Activated T-cell treated with anti-CD3 and anti-CD28 coated beads, Interleukin-2, amount 50 U/mL, for 72 hours (primary cell): Measurements from ENCODE around the gene PRRG4. TPM values are rescaled to one million over a fixed set of nuclear protein-coding genes. Genes with fewer than 3 reads are reported as not detected.
"Not testable (repeated sequence)": the region's sequence is repeated elsewhere in the genome, so short reads cannot be mapped to it uniquely, and the experiment has no call there.

Experiments used
- ATAC-seq, 2 donors: fragments of 150-1000 bp; cut with Tn5 transposase; replicated peaks in 1 of 2; 2 replicates each; pipeline ENCODE4 v1.10.0; 2021; ENCODE audit warnings: moderate library complexity in 2 of 2, mild to moderate bottlenecking in 1 of 2
- DNase-seq, 2 donors: peaks; one replicate each; pipeline ENCODE4 v3.0.0; 2021 to 2022; ENCODE audit warnings: mixed read lengths in 1 of 2
- H3K27ac Mint-ChIP-seq: one replicate; pipeline ENCODE4 v1.8.0; 2022; ENCODE audit warnings: mild to moderate bottlenecking, moderate library complexity, mixed read lengths
- H3K27me3 Mint-ChIP-seq: one replicate; pipeline ENCODE4 v1.8.0; 2022; ENCODE audit warnings: low read depth, mixed read lengths
- H3K36me3 Mint-ChIP-seq, 2 donors: one replicate each; pipeline ENCODE4 v1.8.0; 2022; ENCODE audit warnings: mixed read lengths in 2 of 2, mild to moderate bottlenecking in 1 of 2; ENCODE audit not compliant: insufficient read depth in 2 of 2
- H3K4me1 Mint-ChIP-seq: one replicate; pipeline ENCODE4 v1.8.0; 2022; ENCODE audit warnings: low read depth, mixed read lengths
- H3K4me3 Mint-ChIP-seq, 2 donors: one replicate each; pipeline ENCODE4 v1.8.0; 2022; ENCODE audit warnings: mild to moderate bottlenecking in 2 of 2, mixed read lengths in 2 of 2, moderate library complexity in 2 of 2
- H3K9me3 Mint-ChIP-seq, 2 donors: one replicate each; pipeline ENCODE4 v1.8.0; 2022; ENCODE audit warnings: mixed read lengths in 2 of 2
- total RNA-seq, 2 donors: library from RNA; stranded (reverse); gene quantifications; one replicate each; pipeline ENCODE4 v1.2.3, GENCODE V29; 2022

Gene PRRG4
- total RNA-seq, 2 donors from 2014 or later, result 0.29 to 0.37 TPM

GRCh38 chr11:32838505-32839274 lies 9.0 kb downstream of the PRRG4 start:
- H3K27me3 Mint-ChIP-seq, result peaks cover 11% of the 10 kb centered on the region
- ATAC-seq, result no peak
- no peak for DNase-seq
- H3K27ac Mint-ChIP-seq, result no peak overlapping the region
- no peaks in the 10 kb centered on the region for H3K36me3 Mint-ChIP-seq
- no peak overlapping the region for H3K4me3 Mint-ChIP-seq
- no peaks in the 10 kb centered on the region for H3K9me3 Mint-ChIP-seq
- no peaks in the 10 kb centered on the region for H3K4me1 Mint-ChIP-seq

- no peak for DNase-seq
- no peak overlapping the region for H3K27ac Mint-ChIP-seq
Observed at GRCh38 chr11:32839308-32839707, 9.6 kb downstream of the PRRG4 start.

GRCh38 chr11:32840587-32840986 lies 10.9 kb downstream of the PRRG4 start:
- Mint-ChIP-seq H3K27me3 (peaks cover 7% of the 10 kb centered on the region), H3K9me3 (no peaks in the 10 kb centered on the region), H3K36me3 (no peaks in the 10 kb centered on the region), H3K4me1 (no peaks in the 10 kb centered on the region), H3K4me3 (no peak overlapping the region), H3K27ac (no peak overlapping the region)
- no peak for ATAC-seq
- no peak for DNase-seq

More at GRCh38 chr11:32839308-32839707, 9.6 kb downstream of the PRRG4 start:
- Mint-ChIP-seq H3K36me3 (no peaks in the 10 kb centered on the region), H3K4me3 (no peak overlapping the region), H3K9me3 (no peaks in the 10 kb centered on the region), H3K4me1 (no peaks in the 10 kb centered on the region), H3K27me3 (peaks cover 7% of the 10 kb centered on the region)
- ATAC-seq, result no peak

GRCh38 chr11:32843544-32843943 lies 13.8 kb downstream of the PRRG4 start:
- H3K4me1 Mint-ChIP-seq, result no peaks in the 10 kb centered on the region
- DNase-seq (no peak), ATAC-seq (no peak)
- no peak overlapping the region for H3K4me3 Mint-ChIP-seq
- H3K27ac Mint-ChIP-seq, result no peak overlapping the region
- H3K36me3 Mint-ChIP-seq, result no peaks in the 10 kb centered on the region
- peaks cover 14% of the 10 kb centered on the region for H3K27me3 Mint-ChIP-seq
- no peaks in the 10 kb centered on the region for H3K9me3 Mint-ChIP-seq

- no peak overlapping the region for H3K4me3 Mint-ChIP-seq
- peaks cover 7% of the 10 kb centered on the region for H3K27me3 Mint-ChIP-seq
- H3K27ac Mint-ChIP-seq, result no peak overlapping the region
- no peaks in the 10 kb centered on the region for H3K36me3 Mint-ChIP-seq
- no peak for DNase-seq
- H3K4me1 Mint-ChIP-seq, result no peaks in the 10 kb centered on the region
- ATAC-seq, result no peak
- no peaks in the 10 kb centered on the region for H3K9me3 Mint-ChIP-seq
Observed at GRCh38 chr11:32847511-32847910, 17.8 kb downstream of the PRRG4 start.

GRCh38 chr11:32849761-32850160 lies 20.0 kb downstream of the PRRG4 start:
- H3K9me3 Mint-ChIP-seq, result no peaks in the 10 kb centered on the region
- peaks cover 22% of the 10 kb centered on the region for H3K27me3 Mint-ChIP-seq
- DNase-seq (no peak), ATAC-seq (no peak)
- H3K4me1 Mint-ChIP-seq, result no peaks in the 10 kb centered on the region
- no peak overlapping the region for H3K4me3 Mint-ChIP-seq
- H3K27ac Mint-ChIP-seq, result no peak overlapping the region
- no peaks in the 10 kb centered on the region for H3K36me3 Mint-ChIP-seq

GRCh38 chr11:32851251-32851650 lies 21.5 kb downstream of the PRRG4 start:
- no peak overlapping the region for H3K27ac Mint-ChIP-seq
- H3K27me3 Mint-ChIP-seq, result peaks cover 25% of the 10 kb centered on the region
- H3K36me3 Mint-ChIP-seq, result no peaks in the 10 kb centered on the region
- no peaks in the 10 kb centered on the region for H3K9me3 Mint-ChIP-seq
- ATAC-seq, result no peak
- H3K4me1 Mint-ChIP-seq, result no peaks in the 10 kb centered on the region
- no peak overlapping the region for H3K4me3 Mint-ChIP-seq
- no peak for DNase-seq

- Mint-ChIP-seq H3K27me3 (peaks cover 26% of the 10 kb centered on the region), H3K36me3 (no peaks in the 10 kb centered on the region), H3K9me3 (no peaks in the 10 kb centered on the region), H3K27ac (no peak overlapping the region), H3K4me1 (no peaks in the 10 kb centered on the region), H3K4me3 (no peak overlapping the region)
- DNase-seq (no peak), ATAC-seq (no peak)
Observed at GRCh38 chr11:32852207-32852606, 22.5 kb downstream of the PRRG4 start.

- ATAC-seq, result no peak
- H3K36me3 Mint-ChIP-seq, result no peaks in the 10 kb centered on the region
Observed at GRCh38 chr11:32855601-32856000, 25.9 kb downstream of the PRRG4 start.

GRCh38 chr11:32858731-32859130 lies 29.0 kb downstream of the PRRG4 start:
- no peak overlapping the region for H3K4me3 Mint-ChIP-seq
- H3K9me3 Mint-ChIP-seq, result no peaks in the 10 kb centered on the region
- peaks cover 18% of the 10 kb centered on the region for H3K27me3 Mint-ChIP-seq
- no peaks in the 10 kb centered on the region for H3K36me3 Mint-ChIP-seq
- ATAC-seq (no peak), DNase-seq (no peak)
- no peak overlapping the region for H3K27ac Mint-ChIP-seq
- H3K4me1 Mint-ChIP-seq, result no peaks in the 10 kb centered on the region

More at GRCh38 chr11:32855601-32856000, 25.9 kb downstream of the PRRG4 start:
- H3K27me3 Mint-ChIP-seq, result peaks cover 26% of the 10 kb centered on the region
- H3K4me3 Mint-ChIP-seq, result no peak overlapping the region
- no peak for DNase-seq
- H3K4me1 Mint-ChIP-seq, result no peaks in the 10 kb centered on the region
- H3K27ac Mint-ChIP-seq, result no peak overlapping the region
- H3K9me3 Mint-ChIP-seq, result no peaks in the 10 kb centered on the region

- H3K9me3 Mint-ChIP-seq, result no peaks in the 10 kb centered on the region
- H3K27ac Mint-ChIP-seq, result no peak overlapping the region
- ATAC-seq, result no peak
- H3K36me3 Mint-ChIP-seq, result no peaks in the 10 kb centered on the region
- H3K27me3 Mint-ChIP-seq, result peaks cover 12% of the 10 kb centered on the region
- no peaks in the 10 kb centered on the region for H3K4me1 Mint-ChIP-seq
- no peak for DNase-seq
- no peak overlapping the region for H3K4me3 Mint-ChIP-seq
Observed at GRCh38 chr11:32861850-32862577, 32.3 kb downstream of the PRRG4 start.

GRCh38 chr11:32864555-32864954 lies 34.8 kb downstream of the PRRG4 start:
- Mint-ChIP-seq H3K4me1 (no peaks in the 10 kb centered on the region), H3K27me3 (peaks cover 20% of the 10 kb centered on the region), H3K36me3 (no peaks in the 10 kb centered on the region), H3K9me3 (peaks cover 3 to 4% of the 10 kb centered on the region in 2 donors), H3K4me3 (no peak overlapping the region), H3K27ac (no peak overlapping the region)
- ATAC-seq, result peak in 1 of 2 donors; percentile 74
- DNase-seq, result no peak

- not testable (repeated sequence) for H3K4me1 Mint-ChIP-seq, ATAC-seq, DNase-seq, H3K27ac Mint-ChIP-seq, H3K9me3 Mint-ChIP-seq, H3K36me3 Mint-ChIP-seq, H3K4me3 Mint-ChIP-seq
- H3K27me3 Mint-ChIP-seq, result peaks cover 20% of the 10 kb centered on the region
Observed at GRCh38 chr11:32868752-32869151, 39.0 kb downstream of the PRRG4 start.
